Hepatic stellate cell (primary cell): ENCODE data around the gene MTHFS.
"Not testable (repeated sequence)": the region's sequence is repeated elsewhere in the genome, so short reads cannot be mapped to it uniquely, and the experiment has no call there.

ENCODE experiments used
- DNase-seq: peaks from one replicate; pipeline ENCODE4 v3.0.0; 2011; ENCODE audit warnings: low spot score

MTHFS gene

GRCh38 chr15:79896634-79897379, at the start of gene MTHFS:
Gene MTHFS (minus strand): TSS chr15:79897014. CDS start chr15:79896988, 26 bp downstream.
- DNase-seq: peak; percentile 78

DNA sequence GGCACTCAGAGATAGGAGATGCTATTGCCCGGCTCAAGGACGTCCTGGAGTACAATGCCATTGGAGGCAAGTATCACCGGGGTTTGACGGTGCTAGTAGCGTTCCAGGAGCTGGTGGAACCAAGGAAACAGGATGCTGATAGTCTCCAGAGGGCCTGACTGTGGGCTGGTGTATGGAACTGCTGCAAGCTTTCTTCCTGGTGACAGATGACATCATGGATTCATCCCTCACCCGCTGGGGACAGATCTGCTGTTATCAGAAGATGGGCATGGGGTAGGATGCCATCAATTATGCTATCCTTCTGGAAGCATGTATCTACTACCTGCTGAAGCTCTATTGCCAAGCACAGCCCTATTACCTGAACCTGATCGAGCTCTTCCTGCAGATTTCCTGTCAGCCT, 47.8 kb upstream of the MTHFS start:
- DNase-seq: no peak

GRCh38 chr15:79943820-79944219, 47.0 kb upstream of the MTHFS start:
- DNase-seq: peak; percentile 40

DNA sequence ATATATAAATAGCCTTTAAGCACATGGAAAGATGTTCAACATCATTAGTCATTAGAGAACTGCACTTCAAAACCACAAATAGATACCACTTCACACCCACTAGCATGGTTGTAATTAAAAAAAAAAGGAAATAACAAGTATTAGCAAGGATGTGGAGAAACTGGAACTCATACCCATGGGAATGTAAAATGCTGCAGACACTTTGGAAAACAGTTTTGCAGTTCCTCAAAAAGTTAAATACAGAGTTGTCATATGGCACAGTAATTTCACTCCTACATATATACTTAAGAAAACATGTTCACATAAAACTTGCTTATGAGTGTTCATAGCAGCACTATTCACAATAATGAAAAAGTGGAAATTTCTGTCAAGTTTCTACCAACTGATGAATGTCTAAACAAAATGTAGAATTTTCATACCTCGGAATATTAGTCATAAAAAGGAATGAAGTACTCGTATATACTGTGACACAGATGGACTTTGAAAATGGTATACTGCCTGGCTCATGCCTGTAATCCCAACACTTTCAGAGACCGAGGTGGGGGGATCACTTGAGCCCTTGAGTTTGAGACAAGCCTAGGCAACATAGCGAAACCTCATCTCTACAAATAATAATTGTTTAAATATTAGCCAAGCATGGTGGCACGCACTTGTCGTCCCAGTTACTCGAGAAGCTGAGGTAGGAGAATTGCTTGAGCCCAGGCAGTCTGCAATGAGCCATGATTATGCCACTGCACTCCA, 46.1 kb upstream of the MTHFS start:
- peak; percentile 21 for DNase-seq

DNA sequence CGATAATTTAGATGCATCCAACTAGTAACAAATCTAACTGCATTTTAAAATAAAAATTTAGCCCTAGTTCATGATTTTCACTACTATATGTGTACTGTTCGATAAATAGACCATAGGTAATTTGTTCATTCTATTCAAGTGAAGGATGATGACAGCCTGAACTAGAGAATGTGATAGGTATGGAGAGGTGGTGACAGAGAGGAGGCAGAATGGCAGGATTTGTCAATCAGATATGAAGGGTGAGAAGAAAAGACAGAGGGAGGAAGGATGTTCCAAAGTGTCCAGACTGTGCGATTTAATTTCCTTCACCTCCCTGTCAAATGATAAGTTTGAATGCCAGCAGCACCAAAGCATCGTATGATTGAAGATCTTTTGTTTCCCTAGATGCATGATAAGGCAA, 42.6 kb upstream of the MTHFS start:
- DNase-seq: no peak

GRCh38 chr15:79938143-79938542, 41.3 kb upstream of the MTHFS start:
- DNase-seq: no peak

GRCh38 chr15:79935556-79936201, 38.9 kb upstream of the MTHFS start:
- DNase-seq: not testable (repeated sequence)

- DNase-seq: no peak
Measured at GRCh38 chr15:79933231-79933630, 36.4 kb upstream of the MTHFS start.

- no peak for DNase-seq
Measured at GRCh38 chr15:79932447-79932846, 35.6 kb upstream of the MTHFS start.

DNA sequence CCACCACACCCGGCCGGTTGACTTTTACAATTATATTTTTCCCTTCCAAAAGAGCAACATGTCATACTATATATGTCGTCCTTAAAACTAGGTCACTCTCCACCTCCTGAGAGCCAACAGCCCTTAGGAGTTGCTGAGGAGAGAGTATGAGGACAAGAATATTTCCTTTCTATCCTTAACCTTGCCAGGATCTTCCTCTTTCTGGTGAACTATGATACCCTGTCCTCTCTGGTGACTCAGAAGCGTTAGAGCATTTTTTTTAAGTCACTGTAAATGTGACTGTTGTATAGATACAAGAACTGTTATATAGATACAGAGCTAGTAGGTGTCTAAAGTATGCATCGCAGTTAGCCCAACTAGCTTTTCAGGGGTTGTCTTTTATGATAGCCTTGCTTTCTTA, 33.7 kb upstream of the MTHFS start:
- no peak for DNase-seq

GRCh38 chr15:79929412-79929811, 32.6 kb upstream of the MTHFS start:
- no peak for DNase-seq

DNA sequence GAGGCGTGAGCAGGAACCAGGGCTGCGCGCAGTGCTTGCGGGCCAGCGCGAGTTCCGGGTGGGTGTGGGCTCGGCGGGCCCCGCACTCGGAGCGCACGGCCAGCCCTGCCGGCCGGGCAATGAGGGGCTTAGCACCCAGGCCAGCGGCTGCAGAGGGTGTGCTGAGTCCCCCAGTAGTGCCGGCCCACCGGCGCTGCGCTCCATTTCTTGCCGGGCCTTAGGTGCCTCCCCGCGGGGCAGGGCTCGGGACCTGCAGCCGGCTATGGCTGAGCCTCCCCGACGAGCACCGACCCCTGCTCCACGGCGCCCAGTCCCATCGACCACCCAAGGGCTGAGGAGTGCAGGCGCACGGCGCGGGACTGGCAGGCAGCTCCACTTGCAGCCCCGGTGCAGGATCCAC, 29.3 kb upstream of the MTHFS start:
- not testable (repeated sequence) for DNase-seq

DNA sequence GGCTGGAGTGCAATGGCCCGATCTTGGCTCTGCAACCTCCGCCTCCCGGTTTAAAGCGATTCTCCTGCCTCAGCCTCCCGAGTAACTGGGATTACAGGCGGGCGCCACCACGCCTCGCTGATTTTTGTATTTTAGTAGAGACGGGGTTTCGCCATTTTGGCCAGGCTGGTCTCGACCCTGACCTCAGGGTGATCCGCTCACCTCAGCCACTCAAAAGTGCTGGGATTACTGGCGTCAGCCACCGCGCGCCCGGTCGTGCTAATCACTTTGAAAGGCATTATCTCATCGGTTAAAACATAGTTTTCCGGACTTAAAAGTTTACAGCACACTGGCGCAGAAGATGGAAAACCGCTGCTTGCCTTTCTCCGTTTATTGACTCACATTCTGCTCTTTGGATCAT, 27.6 kb upstream of the MTHFS start:
- DNase-seq: no peak

- DNase-seq: peak; percentile 91
Measured at GRCh38 chr15:79923515-79924169, 26.8 kb upstream of the MTHFS start.

DNA sequence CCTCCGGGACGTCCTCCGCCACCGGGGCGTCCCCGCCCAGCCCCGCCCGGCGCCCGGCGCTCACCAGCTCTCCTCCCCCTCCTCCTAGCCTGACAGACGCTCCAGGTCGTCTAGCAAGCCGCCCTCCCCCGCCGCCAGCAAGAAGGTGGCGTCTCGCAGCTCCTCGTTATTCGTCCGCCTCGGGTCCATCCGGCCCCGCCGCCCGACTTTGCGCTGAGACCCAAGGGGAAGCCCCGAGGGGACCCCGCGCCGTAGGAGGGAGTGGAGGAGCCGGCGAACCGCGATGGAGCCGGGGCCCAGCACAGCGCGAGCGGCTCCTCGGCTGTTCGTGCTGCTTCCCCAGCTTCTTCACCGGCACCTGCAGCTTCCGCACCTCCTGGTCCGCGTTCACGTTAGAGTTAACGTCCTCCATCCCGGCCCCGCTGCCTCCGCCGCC, 26.3 kb upstream of the MTHFS start:
- peak; percentile 69 for DNase-seq

GRCh38 chr15:79922512-79923078, 25.8 kb upstream of the MTHFS start:
- no peak for DNase-seq

DNA sequence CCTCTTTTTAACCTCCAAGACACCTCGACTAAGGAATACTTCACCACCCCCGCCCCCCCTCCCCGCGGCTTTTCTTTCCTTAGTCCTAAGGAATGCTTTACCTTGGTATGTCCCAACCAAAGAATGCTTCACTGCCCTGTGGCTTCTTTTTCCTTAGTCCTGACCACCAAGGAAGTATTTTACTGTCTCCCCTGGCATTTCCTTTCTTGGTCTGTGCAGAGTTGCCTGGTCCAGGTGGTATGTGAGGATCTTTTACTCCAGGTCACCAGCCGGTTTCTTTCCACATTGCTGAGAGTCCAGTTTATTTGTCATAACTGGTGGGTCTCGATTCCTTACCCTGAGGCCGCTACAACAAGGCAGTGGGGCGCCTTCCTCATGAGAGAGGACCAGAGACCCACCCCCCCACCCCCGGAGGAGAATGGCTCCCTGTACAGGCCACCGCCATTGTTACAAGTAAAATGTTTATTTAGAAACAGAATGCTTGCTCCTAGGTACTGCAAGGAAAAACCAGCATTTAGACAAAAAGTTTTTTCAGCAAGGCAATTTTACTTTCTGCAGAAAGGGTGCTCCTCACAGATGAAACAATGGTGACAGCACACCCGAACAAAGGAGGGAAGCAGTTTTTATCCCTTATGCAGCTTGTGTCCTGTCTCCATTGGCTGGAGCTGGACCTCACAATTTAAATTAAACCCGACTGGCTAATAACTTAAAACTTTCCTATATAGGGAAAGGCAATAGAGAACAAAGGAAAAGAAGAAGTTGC, 23.1 kb upstream of the MTHFS start:
- DNase-seq: no peak

GRCh38 chr15:79919090-79919748, 22.4 kb upstream of the MTHFS start:
- DNase-seq: no peak

DNA sequence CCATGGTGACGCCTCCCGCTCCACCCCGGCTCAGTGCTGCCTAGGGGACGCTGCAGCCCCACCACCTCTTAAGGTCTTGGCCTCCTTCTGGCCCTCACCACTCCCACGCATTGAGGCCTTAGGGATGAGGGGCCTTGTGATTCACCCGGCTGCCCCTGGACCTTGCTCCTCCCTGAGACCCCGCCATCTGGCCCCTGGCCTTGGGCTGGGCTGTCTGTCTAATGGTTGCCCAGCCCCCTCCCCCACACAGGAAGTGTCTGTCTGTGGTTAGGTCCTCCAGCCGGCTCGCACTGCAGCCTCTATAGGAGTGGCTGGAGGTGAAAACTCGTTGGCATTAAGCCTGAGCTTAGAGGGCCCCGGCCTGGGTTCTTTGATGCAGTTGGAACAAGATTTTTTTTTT, 21.5 kb upstream of the MTHFS start:
- DNase-seq: no peak

- no peak for DNase-seq
Measured at GRCh38 chr15:79916502-79917132, 19.8 kb upstream of the MTHFS start.
